Adipose tissue (tissue), 3 donors: ENCODE data around the gene SCAF8. TPM values are rescaled to one million over a fixed set of nuclear protein-coding genes. Genes with fewer than 3 reads are reported as not detected.

ENCODE experiments used
- H3K27ac ChIP-seq: one replicate; pipeline ENCODE4 v1.5.1; 2013; ENCODE audit warnings: low read depth, low read length
- WGBS, 3 donors: extraction: QIAGEN DNeasy Blood & Tissue Kit; methylation state at CpG; one replicate each; pipeline ENCODE4 v1.1.7; 2013; 5-methylcytosine and 5-hydroxymethylcytosine counted together
- polyA plus RNA-seq, 3 donors: library from polyadenylated mRNA; stranded (reverse); fragments of 200-250 nt; gene quantifications; one replicate each; pipeline ENCODE4 v1.2.3, GENCODE V29; 2013
- donor health status: healthy with polysubstance abuse.
- donor health status: Bipolar disorder and iron deficiency.
- donor health status: healthy.

SCAF8 gene
- polyA plus RNA-seq, 3 donors: 6.3 to 14.1 (median 10.1) TPM

GRCh38 chr6:154814063-154814462, 80.8 kb downstream of the SCAF8 start:
- WGBS, 3 donors: 94 to 95% (median 95%) methylated on average over 7 of the region's 7 CpGs
- no peak overlapping the region for H3K27ac ChIP-seq

- 68 to 82% (median 76%) methylated on average over 5 of the region's 5 CpGs for WGBS, 3 donors
- H3K27ac ChIP-seq: no peak overlapping the region
Observed at GRCh38 chr6:154815938-154816820, 83.0 kb downstream of the SCAF8 start.

GRCh38 chr6:154821099-154821498, 87.9 kb downstream of the SCAF8 start:
- no peak overlapping the region for H3K27ac ChIP-seq
- WGBS, 3 donors: 97 to 100% (median 100%) methylated on average over 1 of the region's 1 CpG

- no peak overlapping the region for H3K27ac ChIP-seq
- 87 to 91% (median 90%) methylated on average over 2 of the region's 2 CpGs for WGBS, 3 donors
Observed at GRCh38 chr6:154821638-154822037, 88.4 kb downstream of the SCAF8 start.

GRCh38 chr6:154822947-154823558, 89.8 kb downstream of the SCAF8 start:
- no peak overlapping the region for H3K27ac ChIP-seq
- 88 to 91% (median 91%) methylated on average over 2 of the region's 2 CpGs for WGBS, 3 donors

GRCh38 chr6:154824076-154824475, 90.9 kb downstream of the SCAF8 start:
- WGBS, 3 donors: 13 to 20% (median 17%) methylated on average over 4 of the region's 4 CpGs

GRCh38 chr6:154829970-154830369, 96.8 kb downstream of the SCAF8 start:
- WGBS, 3 donors: 70 to 97% (median 95%) methylated on average over 1 of the region's 1 CpG
- no peak overlapping the region for H3K27ac ChIP-seq

More at GRCh38 chr6:154824076-154824475, 90.9 kb downstream of the SCAF8 start:
- no peak overlapping the region for H3K27ac ChIP-seq

- 95 to 97% (median 97%) methylated on average over 4 of the region's 4 CpGs for WGBS, 3 donors
- H3K27ac ChIP-seq: no peak overlapping the region
Observed at GRCh38 chr6:154830771-154831170, 97.6 kb downstream of the SCAF8 start.

- 29 to 62% (median 61%) methylated on average over 4 of the region's 4 CpGs for WGBS, 3 donors
- H3K27ac ChIP-seq: no peak overlapping the region
Observed at GRCh38 chr6:154835307-154835706, 102.1 kb downstream of the SCAF8 start.

- WGBS, 3 donors: 95 to 98% (median 96%) methylated on average over 6 of the region's 6 CpGs
- no peak overlapping the region for H3K27ac ChIP-seq
Observed at GRCh38 chr6:154839546-154839945, 106.3 kb downstream of the SCAF8 start.

GRCh38 chr6:154840363-154840762, 107.1 kb downstream of the SCAF8 start:
- WGBS, 3 donors: 81 to 98% (median 95%) methylated on average over 6 of the region's 6 CpGs
- H3K27ac ChIP-seq: no peak overlapping the region

GRCh38 chr6:154841109-154841508, 107.9 kb downstream of the SCAF8 start:
- H3K27ac ChIP-seq: no peak overlapping the region
- 90 to 100% (median 94%) methylated on average over 4 of the region's 4 CpGs for WGBS, 3 donors

GRCh38 chr6:154842833-154843232, 109.6 kb downstream of the SCAF8 start:
- no peak overlapping the region for H3K27ac ChIP-seq
- WGBS, 3 donors: 11 to 38% (median 37%) methylated on average over 2 of the region's 2 CpGs

GRCh38 chr6:154847318-154847717, 114.1 kb downstream of the SCAF8 start:
- H3K27ac ChIP-seq: no peak overlapping the region
- 92 to 94% (median 93%) methylated on average over 2 of the region's 2 CpGs for WGBS, 3 donors

GRCh38 chr6:154848580-154848979, 115.4 kb downstream of the SCAF8 start:
- no peak overlapping the region for H3K27ac ChIP-seq

GRCh38 chr6:154849475-154849874, 116.3 kb downstream of the SCAF8 start:
- no peak overlapping the region for H3K27ac ChIP-seq
- 96 to 100% (median 100%) methylated on average over 1 of the region's 1 CpG for WGBS, 3 donors

GRCh38 chr6:154852687-154853086, 119.5 kb downstream of the SCAF8 start:
- no peak overlapping the region for H3K27ac ChIP-seq
- 32 to 72% (median 69%) methylated on average over 3 of the region's 3 CpGs for WGBS, 3 donors

- H3K27ac ChIP-seq: no peak overlapping the region
- WGBS, 3 donors: 90 to 96% (median 93%) methylated on average over 5 of the region's 5 CpGs
Observed at GRCh38 chr6:154857529-154857928, 124.3 kb downstream of the SCAF8 start.

GRCh38 chr6:154861825-154862224, 128.6 kb downstream of the SCAF8 start:
- 62 to 78% (median 66%) methylated on average over 1 of the region's 1 CpG for WGBS, 3 donors
- no peak overlapping the region for H3K27ac ChIP-seq

- 92 to 95% (median 94%) methylated on average over 11 of the region's 11 CpGs for WGBS, 3 donors
- H3K27ac ChIP-seq: no peak overlapping the region
Observed at GRCh38 chr6:154862536-154862935, 129.3 kb downstream of the SCAF8 start.
